ENCODE results near the gene RBM41.

- TF ChIP-seq POLR2A (IDR thresholded peaks at IDR 0.05; ENCODE audit: low read length) (no peak), GATA1 (IDR thresholded peaks at IDR 0.05; ENCODE audit: low read depth, low read length) (no peak)
Observed at GRCh38 chrX:107029752-107030151, 88.9 kb downstream of the RBM41 start.
